Astrocyte (in vitro differentiated cells and primary cell): ENCODE results near the gene KCNMB2. TPM values are rescaled to one million over a fixed set of nuclear protein-coding genes. Genes with fewer than 3 reads are reported as not detected.

Experiments
- DNase-seq: peaks from one replicate; pipeline ENCODE4 v3.0.0-alpha.2; 2010; ENCODE audit warnings: low read depth
- FAIRE-seq: peaks from 2 replicates; lab custom pipeline; 2011; peaks lifted over from hg19 to GRCh38; lab: Jason Lieb, UNC
- H2AFZ ChIP-seq: 2 replicates; pipeline ENCODE4 v1.6.0; 2012; ENCODE audit warnings: low read depth, low read length, inconsistent platforms
- H3K27ac ChIP-seq: 2 replicates; pipeline ENCODE4 v1.5.1; 2011; ENCODE audit warnings: low read depth, low read length, inconsistent platforms
- H3K27me3 ChIP-seq: 2 replicates; pipeline ENCODE4 v1.6.0; 2011; ENCODE audit warnings: low read length, inconsistent platforms; ENCODE audit not compliant: insufficient read depth
- H3K36me3 ChIP-seq: 2 replicates; pipeline ENCODE4 v1.5.1; 2011; ENCODE audit warnings: low read length, inconsistent platforms; ENCODE audit not compliant: insufficient read depth
- H3K4me1 ChIP-seq: 2 replicates; pipeline ENCODE4 v1.5.1; 2011; ENCODE audit warnings: low read length, inconsistent platforms; ENCODE audit not compliant: insufficient read depth
- H3K4me2 ChIP-seq: 2 replicates; pipeline ENCODE4 v1.6.0; 2012; ENCODE audit warnings: low read length, inconsistent platforms
- H3K4me3 ChIP-seq: 2 replicates; pipeline ENCODE4 v1.5.1; 2011; ENCODE audit warnings: low read depth, mild to moderate bottlenecking, low read length, inconsistent platforms; ENCODE audit not compliant: insufficient read depth
- H3K79me2 ChIP-seq: 2 replicates; pipeline ENCODE4 v1.6.0; 2012; ENCODE audit warnings: mild to moderate bottlenecking, low read length, inconsistent platforms; ENCODE audit not compliant: insufficient read depth
- H3K9ac ChIP-seq: 2 replicates; pipeline ENCODE4 v1.6.0; 2012; ENCODE audit warnings: mild to moderate bottlenecking, low read length, inconsistent platforms
- H3K9me3 ChIP-seq: 2 replicates; pipeline ENCODE4 v1.5.1; 2012; ENCODE audit warnings: low read depth, mild to moderate bottlenecking, low read length, inconsistent platforms; ENCODE audit not compliant: insufficient read depth
- H4K20me1 ChIP-seq: 2 replicates; pipeline ENCODE4 v1.6.0; 2012; ENCODE audit warnings: low read length, inconsistent platforms; ENCODE audit not compliant: insufficient read depth
- H3K27ac Mint-ChIP-seq: one replicate; pipeline ENCODE4 v1.8.0; 2021; ENCODE audit warnings: mild to moderate bottlenecking, mixed read lengths; ENCODE audit not compliant: unreplicated experiment
- H3K27me3 Mint-ChIP-seq: one replicate; pipeline ENCODE4 v1.8.0; 2021; ENCODE audit warnings: low read depth, mixed read lengths; ENCODE audit not compliant: unreplicated experiment
- H3K36me3 Mint-ChIP-seq: one replicate; pipeline ENCODE4 v1.8.0; 2021; ENCODE audit warnings: low read depth, mixed read lengths; ENCODE audit not compliant: unreplicated experiment
- H3K4me1 Mint-ChIP-seq: one replicate; pipeline ENCODE4 v1.8.0; 2021; ENCODE audit warnings: low read depth, mixed read lengths; ENCODE audit not compliant: unreplicated experiment
- H3K4me3 Mint-ChIP-seq: one replicate; pipeline ENCODE4 v1.8.0; 2021; ENCODE audit warnings: mild to moderate bottlenecking, moderate library complexity, mixed read lengths; ENCODE audit not compliant: unreplicated experiment
- H3K9me3 Mint-ChIP-seq: one replicate; pipeline ENCODE4 v1.8.0; 2021; ENCODE audit warnings: mild to moderate bottlenecking, mixed read lengths; ENCODE audit not compliant: unreplicated experiment
- CTCF ChIP-seq: IDR thresholded peaks from 2 replicates; pipeline ENCODE4 v1.5.1; 2011; ENCODE audit warnings: low read depth, mild to moderate bottlenecking, inconsistent platforms, low read length, moderate library complexity; ENCODE audit not compliant: insufficient read depth
- EZH2 ChIP-seq: IDR thresholded peaks from 2 replicates; pipeline ENCODE4 v1.6.1; 2012; ENCODE audit warnings: mild to moderate bottlenecking, low read length, inconsistent platforms; ENCODE audit not compliant: insufficient read depth
- total RNA-seq: library from RNA; stranded (reverse); gene quantifications from 2 replicates; pipeline ENCODE4 v1.2.1, GENCODE V29; 2021

KCNMB2 gene
- total RNA-seq, 1 donor from 2014 or later = not detected

- no peak for TF ChIP-seq CTCF
- TF ChIP-seq EZH2 = no peak
- Histone ChIP-seq H3K36me3 (no peaks in the 10 kb centered on the region), H3K79me2 (no peaks in the 10 kb centered on the region), H3K4me2 (no peak overlapping the region), H3K4me3 (no peak overlapping the region), H4K20me1 (no peaks in the 10 kb centered on the region), H3K27ac (no peak overlapping the region), H2AFZ (no peak overlapping the region), H3K27me3 (no peaks in the 10 kb centered on the region), H3K9me3 (no peaks in the 10 kb centered on the region), H3K9ac (no peak overlapping the region), H3K4me1 (no peaks in the 10 kb centered on the region)
- no peaks in the 10 kb centered on the region for H3K36me3 Mint-ChIP-seq
- DNase-seq = no peak
- no peak for FAIRE-seq
- H3K9me3 Mint-ChIP-seq = peaks cover 2% of the 10 kb centered on the region
- no peaks in the 10 kb centered on the region for H3K4me1 Mint-ChIP-seq
- H3K4me3 Mint-ChIP-seq = no peak overlapping the region
- no peak overlapping the region for H3K27ac Mint-ChIP-seq
- no peaks in the 10 kb centered on the region for H3K27me3 Mint-ChIP-seq
Observed at GRCh38 chr3:178623666-178624255, 87.5 kb downstream of the KCNMB2 start.

DNA sequence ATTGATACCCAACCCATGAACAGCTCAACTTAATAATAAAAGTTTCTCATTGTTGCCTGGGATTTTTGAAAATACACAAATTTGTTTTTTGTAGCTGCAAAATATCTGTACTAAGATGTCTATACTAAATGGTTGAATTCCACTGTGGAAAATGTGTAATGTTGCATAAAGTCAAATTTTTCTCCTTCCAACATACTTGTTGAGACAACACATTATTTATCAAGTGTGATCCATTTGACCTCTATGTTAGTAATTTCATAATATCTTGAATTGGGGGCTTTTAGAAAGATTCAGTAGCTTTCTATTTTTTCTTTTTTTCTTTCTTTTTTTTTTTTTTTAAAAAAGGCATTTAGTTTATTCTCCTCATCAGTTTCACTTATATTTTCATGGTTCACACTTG lies 88.0 kb downstream of the KCNMB2 start:
- no peak overlapping the region for H3K9ac ChIP-seq
- no peak overlapping the region for H2AFZ ChIP-seq
- TF ChIP-seq CTCF (no peak), EZH2 (no peak)
- no peaks in the 10 kb centered on the region for H3K36me3 Mint-ChIP-seq
- no peak overlapping the region for H3K4me3 ChIP-seq
- DNase-seq = no peak
- no peaks in the 10 kb centered on the region for H3K4me1 ChIP-seq
- no peaks in the 10 kb centered on the region for H3K27me3 Mint-ChIP-seq
- peaks cover 2% of the 10 kb centered on the region for H3K9me3 Mint-ChIP-seq
- no peak overlapping the region for H3K27ac Mint-ChIP-seq
- no peak overlapping the region for H3K4me2 ChIP-seq
- no peak overlapping the region for H3K4me3 Mint-ChIP-seq
- H3K27ac ChIP-seq = no peak overlapping the region
- H3K9me3 ChIP-seq = no peaks in the 10 kb centered on the region
- no peaks in the 10 kb centered on the region for H3K79me2 ChIP-seq
- no peaks in the 10 kb centered on the region for H3K27me3 ChIP-seq
- H3K4me1 Mint-ChIP-seq = no peaks in the 10 kb centered on the region
- FAIRE-seq = no peak
- no peaks in the 10 kb centered on the region for H4K20me1 ChIP-seq
- no peaks in the 10 kb centered on the region for H3K36me3 ChIP-seq

GRCh38 chr3:178625053-178625600 lies 88.9 kb downstream of the KCNMB2 start:
- Histone ChIP-seq H3K4me2 (no peak overlapping the region), H3K27me3 (no peaks in the 10 kb centered on the region), H3K79me2 (no peaks in the 10 kb centered on the region), H4K20me1 (no peaks in the 10 kb centered on the region), H2AFZ (no peak overlapping the region), H3K36me3 (no peaks in the 10 kb centered on the region), H3K9ac (no peak overlapping the region), H3K4me1 (no peaks in the 10 kb centered on the region), H3K9me3 (no peaks in the 10 kb centered on the region), H3K4me3 (no peak overlapping the region), H3K27ac (no peak overlapping the region)
- no peaks in the 10 kb centered on the region for H3K27me3 Mint-ChIP-seq
- DNase-seq (no peak), FAIRE-seq (no peak)
- H3K4me3 Mint-ChIP-seq = no peak overlapping the region
- no peaks in the 10 kb centered on the region for H3K4me1 Mint-ChIP-seq
- no peak overlapping the region for H3K27ac Mint-ChIP-seq
- no peaks in the 10 kb centered on the region for H3K36me3 Mint-ChIP-seq
- H3K9me3 Mint-ChIP-seq = peaks cover 2% of the 10 kb centered on the region
- TF ChIP-seq EZH2 (no peak), CTCF (no peak)
